Measurements from ENCODE around the gene NDUFAF2. TPM values are rescaled to one million over a fixed set of nuclear protein-coding genes. Genes with fewer than 3 reads are reported as not detected.
"Not testable (repeated sequence)": the region's sequence is repeated elsewhere in the genome, so short reads cannot be mapped to it uniquely, and the experiment has no call there.

The NDUFAF2 gene
- total RNA-seq, 1 donor from 2014 or later, result 38.0 TPM

GRCh38 chr5:60960591-60960990, 15.6 kb downstream of the NDUFAF2 start:
- DNase-seq, result peak; percentile 60
- H3K27me3 Mint-ChIP-seq, result peaks cover 1% of the 10 kb centered on the region
- no peaks in the 10 kb centered on the region for H3K36me3 Mint-ChIP-seq (ENCODE audit: low read depth)
- H3K9me3 Mint-ChIP-seq, result peaks cover under 1% of the 10 kb centered on the region
- no peaks in the 10 kb centered on the region for H3K4me1 Mint-ChIP-seq
- intact Hi-C loops (cut with micrococcal nuclease), result no loop called here
- no peak overlapping the region for H3K4me3 Mint-ChIP-seq
- H3K27ac Mint-ChIP-seq, result no peak overlapping the region

GRCh38 chr5:60961685-60962084, 16.7 kb downstream of the NDUFAF2 start:
- Mint-ChIP-seq H3K27me3 (peaks cover 1% of the 10 kb centered on the region), H3K9me3 (no peaks in the 10 kb centered on the region), H3K36me3 (ENCODE audit: low read depth) (no peaks in the 10 kb centered on the region), H3K4me1 (no peaks in the 10 kb centered on the region), H3K27ac (no peak overlapping the region), H3K4me3 (no peak overlapping the region)
- intact Hi-C loops (cut with micrococcal nuclease), result no loop called here
- no peak for DNase-seq

GRCh38 chr5:60972231-60972630, 27.2 kb downstream of the NDUFAF2 start:
- intact Hi-C loops (cut with micrococcal nuclease), result no loop called here
- Mint-ChIP-seq H3K4me3 (no peak overlapping the region), H3K4me1 (peaks cover 4% of the 10 kb centered on the region), H3K9me3 (peaks cover 2% of the 10 kb centered on the region), H3K27ac (peak overlapping the region; percentile 52), H3K27me3 (no peaks in the 10 kb centered on the region), H3K36me3 (ENCODE audit: low read depth) (peaks cover 4% of the 10 kb centered on the region)
- DNase-seq, result peak; percentile 57

GRCh38 chr5:60977956-60978737, 33.1 kb downstream of the NDUFAF2 start:
- Mint-ChIP-seq H3K27me3 (no peaks in the 10 kb centered on the region), H3K27ac (no peak overlapping the region), H3K4me3 (no peak overlapping the region), H3K9me3 (peaks cover 16% of the 10 kb centered on the region), H3K4me1 (peaks cover 1% of the 10 kb centered on the region), H3K36me3 (ENCODE audit: low read depth) (peaks cover 2% of the 10 kb centered on the region)
- no peak for DNase-seq
- intact Hi-C loops (cut with micrococcal nuclease), result no loop called here

- Mint-ChIP-seq H3K4me1 (peaks cover 1% of the 10 kb centered on the region), H3K4me3 (no peak overlapping the region), H3K36me3 (ENCODE audit: low read depth) (peaks cover 2% of the 10 kb centered on the region), H3K27ac (no peak overlapping the region), H3K27me3 (no peaks in the 10 kb centered on the region), H3K9me3 (peaks cover 16% of the 10 kb centered on the region)
- intact Hi-C loops (cut with micrococcal nuclease), result no loop called here
- DNase-seq, result no peak
Measured at GRCh38 chr5:60978968-60979367, 34.0 kb downstream of the NDUFAF2 start.

- Mint-ChIP-seq H3K27ac (no peak overlapping the region), H3K27me3 (no peaks in the 10 kb centered on the region), H3K9me3 (peaks cover 23% of the 10 kb centered on the region), H3K36me3 (ENCODE audit: low read depth) (peaks cover 2% of the 10 kb centered on the region), H3K4me1 (peaks cover 1% of the 10 kb centered on the region), H3K4me3 (no peak overlapping the region)
- intact Hi-C loops (cut with micrococcal nuclease), result no loop called here
- DNase-seq, result no peak
Measured at GRCh38 chr5:60980511-60980910, 35.5 kb downstream of the NDUFAF2 start.

- H3K27me3 Mint-ChIP-seq; H3K36me3 Mint-ChIP-seq (ENCODE audit: low read depth); H3K27ac Mint-ChIP-seq; DNase-seq; intact Hi-C loops (cut with micrococcal nuclease); H3K4me3 Mint-ChIP-seq; H3K4me1 Mint-ChIP-seq: not testable (repeated sequence)
- H3K9me3 Mint-ChIP-seq, result peaks cover 33% of the 10 kb centered on the region
Measured at GRCh38 chr5:60982127-60982526, 37.1 kb downstream of the NDUFAF2 start.

- no peak overlapping the region for H3K4me3 Mint-ChIP-seq
- no peak for DNase-seq
- H3K27ac Mint-ChIP-seq, result no peak overlapping the region
- no peaks in the 10 kb centered on the region for H3K4me1 Mint-ChIP-seq
- intact Hi-C loops (cut with micrococcal nuclease), result no loop called here
- peaks cover 36% of the 10 kb centered on the region for H3K9me3 Mint-ChIP-seq
- no peaks in the 10 kb centered on the region for H3K27me3 Mint-ChIP-seq
- peaks cover 4% of the 10 kb centered on the region for H3K36me3 Mint-ChIP-seq (ENCODE audit: low read depth)
Measured at GRCh38 chr5:60989790-60990189, 44.8 kb downstream of the NDUFAF2 start.

- Mint-ChIP-seq H3K36me3 (ENCODE audit: low read depth) (peaks cover 6% of the 10 kb centered on the region), H3K4me1 (no peaks in the 10 kb centered on the region), H3K27me3 (no peaks in the 10 kb centered on the region), H3K4me3 (no peak overlapping the region), H3K9me3 (peaks cover 22% of the 10 kb centered on the region), H3K27ac (no peak overlapping the region)
- no peak for DNase-seq
- intact Hi-C loops (cut with micrococcal nuclease), result no loop called here
Measured at GRCh38 chr5:60992871-60993270, 47.9 kb downstream of the NDUFAF2 start.

GRCh38 chr5:60993425-60993824, 48.4 kb downstream of the NDUFAF2 start:
- H3K27me3 Mint-ChIP-seq, result no peaks in the 10 kb centered on the region
- intact Hi-C loops (cut with micrococcal nuclease), result no loop called here
- H3K4me3 Mint-ChIP-seq, result no peak overlapping the region
- H3K4me1 Mint-ChIP-seq, result no peaks in the 10 kb centered on the region
- peaks cover 6% of the 10 kb centered on the region for H3K36me3 Mint-ChIP-seq (ENCODE audit: low read depth)
- DNase-seq, result no peak
- H3K27ac Mint-ChIP-seq, result no peak overlapping the region
- peaks cover 22% of the 10 kb centered on the region for H3K9me3 Mint-ChIP-seq

GRCh38 chr5:60993875-60994571, 49.0 kb downstream of the NDUFAF2 start:
- Mint-ChIP-seq H3K4me3 (no peak overlapping the region), H3K27ac (no peak overlapping the region), H3K36me3 (ENCODE audit: low read depth) (peaks cover 6% of the 10 kb centered on the region)

GRCh38 chr5:60996368-60996767, 51.4 kb downstream of the NDUFAF2 start:
- peaks cover 13% of the 10 kb centered on the region for H3K9me3 Mint-ChIP-seq
- H3K36me3 Mint-ChIP-seq (ENCODE audit: low read depth), result peaks cover 6% of the 10 kb centered on the region
- intact Hi-C loops (cut with micrococcal nuclease), result no loop called here
- no peak overlapping the region for H3K27ac Mint-ChIP-seq
- no peaks in the 10 kb centered on the region for H3K27me3 Mint-ChIP-seq
- no peak for DNase-seq
- no peaks in the 10 kb centered on the region for H3K4me1 Mint-ChIP-seq
- H3K4me3 Mint-ChIP-seq, result no peak overlapping the region

More at GRCh38 chr5:60993875-60994571, 49.0 kb downstream of the NDUFAF2 start:
- no peak for DNase-seq
- Mint-ChIP-seq H3K4me1 (no peaks in the 10 kb centered on the region), H3K27me3 (no peaks in the 10 kb centered on the region), H3K9me3 (peaks cover 22% of the 10 kb centered on the region)
- intact Hi-C loops (cut with micrococcal nuclease), result no loop called here

- no peak overlapping the region for H3K4me3 Mint-ChIP-seq
- no peaks in the 10 kb centered on the region for H3K27me3 Mint-ChIP-seq
- no peaks in the 10 kb centered on the region for H3K4me1 Mint-ChIP-seq
- intact Hi-C loops (cut with micrococcal nuclease), result no loop called here
- peaks cover 9% of the 10 kb centered on the region for H3K9me3 Mint-ChIP-seq
- peaks cover 6% of the 10 kb centered on the region for H3K36me3 Mint-ChIP-seq (ENCODE audit: low read depth)
- DNase-seq, result no peak
- H3K27ac Mint-ChIP-seq, result no peak overlapping the region
Measured at GRCh38 chr5:60997721-60998120, 52.7 kb downstream of the NDUFAF2 start.

GRCh38 chr5:61000887-61001286, 55.9 kb downstream of the NDUFAF2 start:
- Mint-ChIP-seq H3K36me3 (ENCODE audit: low read depth) (no peaks in the 10 kb centered on the region), H3K27ac (no peak overlapping the region), H3K4me1 (no peaks in the 10 kb centered on the region), H3K27me3 (no peaks in the 10 kb centered on the region), H3K9me3 (no peaks in the 10 kb centered on the region), H3K4me3 (no peak overlapping the region)
- intact Hi-C loops (cut with micrococcal nuclease), result no loop called here
- DNase-seq, result no peak
